Endothelial cell (in vitro differentiated cells): ENCODE results near the gene ATP2A2. TPM values are rescaled to one million over a fixed set of nuclear protein-coding genes. Genes with fewer than 3 reads are reported as not detected.

ENCODE experiments used
- DNase-seq: peaks from one replicate; pipeline ENCODE4 v3.0.0; 2021; ENCODE audit warnings: low spot score
- H3K27ac Mint-ChIP-seq: one replicate; pipeline ENCODE4 v1.8.0; 2021; ENCODE audit warnings: mixed read lengths, inconsistent platforms; ENCODE audit not compliant: unreplicated experiment
- H3K27me3 Mint-ChIP-seq: one replicate; pipeline ENCODE4 v1.8.0; 2021; ENCODE audit warnings: mild to moderate bottlenecking, moderate library complexity, mixed read lengths, inconsistent platforms; ENCODE audit not compliant: unreplicated experiment
- H3K36me3 Mint-ChIP-seq: one replicate; pipeline ENCODE4 v1.8.0; 2021; ENCODE audit warnings: mild to moderate bottlenecking, low read depth, mixed read lengths, inconsistent platforms; ENCODE audit not compliant: unreplicated experiment
- H3K4me1 Mint-ChIP-seq: one replicate; pipeline ENCODE4 v1.8.0; 2021; ENCODE audit warnings: mild to moderate bottlenecking, mixed read lengths, inconsistent platforms; ENCODE audit not compliant: unreplicated experiment
- H3K4me3 Mint-ChIP-seq: one replicate; pipeline ENCODE4 v1.8.0; 2021; ENCODE audit warnings: mild to moderate bottlenecking, mixed read lengths, inconsistent platforms; ENCODE audit not compliant: unreplicated experiment
- H3K9me3 Mint-ChIP-seq: one replicate; pipeline ENCODE4 v1.8.0; 2021; ENCODE audit warnings: mixed read lengths, inconsistent platforms; ENCODE audit not compliant: unreplicated experiment
- long read RNA-seq: library from polyadenylated mRNA; unstranded; transcript quantifications from one replicate; pipeline ENCODE4 v2.0.0, GENCODE V29; 2020; ENCODE audit not compliant: unreplicated experiment
- total RNA-seq: library from RNA; stranded (reverse); fragmentation: NEBNext Ultra II Directional; extraction: Animal tissue kit (Norgen Biotek cat#: 25700); gene quantifications from one replicate; pipeline ENCODE4 v1.2.1, GENCODE V29; 2021; ENCODE audit not compliant: unreplicated experiment
- TF ChIP-seq, protein P1 (sequence below): fragments of 200-600 bp; sonication (generic); IDR thresholded peaks from one replicate; pipeline ENCODE4 v1.5.0; 2021; ENCODE audit warnings: antibody characterized with exemption; ENCODE audit not compliant: unreplicated experiment

ATP2A2 gene
- 178 TPM for total RNA-seq
- long read RNA-seq = 0 reads

DNA sequence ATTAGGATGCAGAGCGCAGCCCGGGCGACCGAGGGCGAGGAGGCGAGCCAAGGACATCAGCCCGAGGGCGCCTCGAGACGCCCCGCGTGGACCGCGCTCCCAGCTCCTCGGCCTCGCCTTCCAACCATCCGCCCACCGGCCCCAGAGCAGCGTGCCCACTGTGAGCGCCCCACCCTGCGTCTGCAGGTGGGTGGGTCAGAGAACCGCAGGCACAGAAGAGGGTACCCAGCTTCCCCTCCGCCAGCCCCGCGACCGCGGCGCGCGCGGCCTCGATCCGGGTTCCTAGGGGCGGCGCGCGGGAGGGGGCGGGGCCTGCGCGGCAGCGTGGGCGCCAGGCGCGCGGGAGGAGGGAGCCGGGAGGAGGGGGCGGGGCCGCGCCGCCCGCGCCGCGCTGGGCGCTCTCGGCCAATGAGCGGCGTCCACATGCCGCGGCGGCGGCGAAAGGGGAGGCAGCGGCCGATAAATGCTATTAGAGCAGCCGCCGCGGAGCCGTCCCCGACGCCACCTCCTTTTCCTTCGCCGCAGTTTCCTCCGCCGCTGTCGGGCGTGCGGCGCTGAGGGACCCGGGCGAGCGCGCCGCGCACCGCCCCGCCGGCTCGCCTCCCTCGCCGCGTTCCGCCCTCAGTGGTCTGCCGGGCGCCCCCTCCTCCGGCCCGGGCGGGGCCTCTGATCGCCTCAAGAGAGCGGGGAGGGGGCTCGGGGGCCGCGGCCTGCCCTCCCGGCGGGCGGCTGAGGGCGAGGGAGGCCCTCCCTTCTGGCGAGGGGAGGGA lies at the start of gene ATP2A2:
ATP2A2 (plus strand) TSS at position 469 of the 770 bp plus-strand sequence. CDS start 543 bp downstream, outside the sequence.
- Mint-ChIP-seq H3K27me3 (peaks cover 3% of the 10 kb centered on the region), H3K27ac (peak within 1 kb of the TSS; percentile 74), H3K4me3 (peak within 1 kb of the TSS; percentile 96), H3K36me3 (peaks cover 3% of the 10 kb centered on the region), H3K4me1 (peaks cover 38% of the 10 kb centered on the region), H3K9me3 (no peaks in the 10 kb centered on the region)
- TF ChIP-seq, protein P1, sequence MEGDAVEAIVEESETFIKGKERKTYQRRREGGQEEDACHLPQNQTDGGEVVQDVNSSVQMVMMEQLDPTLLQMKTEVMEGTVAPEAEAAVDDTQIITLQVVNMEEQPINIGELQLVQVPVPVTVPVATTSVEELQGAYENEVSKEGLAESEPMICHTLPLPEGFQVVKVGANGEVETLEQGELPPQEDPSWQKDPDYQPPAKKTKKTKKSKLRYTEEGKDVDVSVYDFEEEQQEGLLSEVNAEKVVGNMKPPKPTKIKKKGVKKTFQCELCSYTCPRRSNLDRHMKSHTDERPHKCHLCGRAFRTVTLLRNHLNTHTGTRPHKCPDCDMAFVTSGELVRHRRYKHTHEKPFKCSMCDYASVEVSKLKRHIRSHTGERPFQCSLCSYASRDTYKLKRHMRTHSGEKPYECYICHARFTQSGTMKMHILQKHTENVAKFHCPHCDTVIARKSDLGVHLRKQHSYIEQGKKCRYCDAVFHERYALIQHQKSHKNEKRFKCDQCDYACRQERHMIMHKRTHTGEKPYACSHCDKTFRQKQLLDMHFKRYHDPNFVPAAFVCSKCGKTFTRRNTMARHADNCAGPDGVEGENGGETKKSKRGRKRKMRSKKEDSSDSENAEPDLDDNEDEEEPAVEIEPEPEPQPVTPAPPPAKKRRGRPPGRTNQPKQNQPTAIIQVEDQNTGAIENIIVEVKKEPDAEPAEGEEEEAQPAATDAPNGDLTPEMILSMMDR = no peak
- peak; percentile 86 for DNase-seq

DNA sequence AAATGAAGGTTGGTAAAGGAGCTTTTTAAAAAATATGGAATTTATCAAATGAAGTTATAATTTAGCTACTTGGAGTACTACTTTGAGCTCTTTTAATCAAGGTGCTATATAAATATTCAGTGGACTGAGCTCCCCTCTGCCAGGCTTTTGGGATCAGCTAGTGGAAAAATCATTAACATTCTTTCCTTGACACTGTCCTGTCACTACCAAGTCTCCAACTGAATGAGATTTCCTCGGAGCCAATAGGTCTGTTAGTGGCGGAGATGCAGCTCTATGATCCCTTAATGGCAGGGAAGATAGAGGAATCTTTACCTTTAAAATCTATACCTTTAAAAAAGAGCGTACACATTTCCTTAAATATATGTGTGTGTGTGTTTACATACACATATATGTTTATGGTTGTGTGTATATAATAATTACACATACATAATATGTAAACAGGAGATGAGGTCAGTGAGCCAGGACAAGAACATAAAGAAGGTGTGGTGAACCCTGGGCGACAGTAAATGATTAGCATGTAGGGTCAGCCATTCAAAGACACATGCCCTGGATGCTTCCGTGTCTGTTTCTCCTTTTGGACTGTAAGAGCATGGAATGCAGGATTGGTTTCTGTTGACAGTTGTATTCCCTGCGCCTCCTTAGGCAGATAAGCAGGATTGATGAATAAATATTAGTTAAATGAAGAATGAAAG lies 47.7 kb upstream of the ATP2A2 start:
- H3K4me1 Mint-ChIP-seq = no peaks in the 10 kb centered on the region
- TF ChIP-seq, protein P1 = no peak
- H3K36me3 Mint-ChIP-seq = no peaks in the 10 kb centered on the region
- H3K27ac Mint-ChIP-seq = no peak overlapping the region
- peaks cover 2% of the 10 kb centered on the region for H3K27me3 Mint-ChIP-seq
- H3K4me3 Mint-ChIP-seq = no peak overlapping the region
- no peaks in the 10 kb centered on the region for H3K9me3 Mint-ChIP-seq
- DNase-seq = no peak

DNA sequence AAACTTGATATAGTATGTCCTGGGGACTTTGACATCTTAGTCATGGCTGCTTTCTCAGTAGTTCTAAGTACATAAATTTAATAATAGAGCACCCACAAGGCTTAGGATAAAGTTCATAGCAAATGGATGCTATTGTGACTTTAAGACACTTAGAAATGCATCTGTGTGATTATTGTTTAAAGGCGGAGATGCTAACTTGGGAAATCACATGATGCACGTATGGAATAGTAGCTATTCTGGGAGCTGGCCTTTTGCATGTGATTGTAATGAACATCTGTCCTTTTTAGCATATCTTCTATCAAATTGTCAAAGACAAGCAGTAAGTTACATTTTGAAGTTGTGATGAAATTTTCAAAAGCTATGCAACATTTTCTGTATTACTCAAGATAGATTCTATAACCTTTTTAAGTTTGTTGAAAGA lies 46.7 kb upstream of the ATP2A2 start:
- Mint-ChIP-seq H3K27me3 (peaks cover 2% of the 10 kb centered on the region), H3K27ac (no peak overlapping the region), H3K9me3 (no peaks in the 10 kb centered on the region), H3K4me1 (no peaks in the 10 kb centered on the region), H3K4me3 (no peak overlapping the region), H3K36me3 (no peaks in the 10 kb centered on the region)
- TF ChIP-seq, protein P1 = no peak
- no peak for DNase-seq

DNA sequence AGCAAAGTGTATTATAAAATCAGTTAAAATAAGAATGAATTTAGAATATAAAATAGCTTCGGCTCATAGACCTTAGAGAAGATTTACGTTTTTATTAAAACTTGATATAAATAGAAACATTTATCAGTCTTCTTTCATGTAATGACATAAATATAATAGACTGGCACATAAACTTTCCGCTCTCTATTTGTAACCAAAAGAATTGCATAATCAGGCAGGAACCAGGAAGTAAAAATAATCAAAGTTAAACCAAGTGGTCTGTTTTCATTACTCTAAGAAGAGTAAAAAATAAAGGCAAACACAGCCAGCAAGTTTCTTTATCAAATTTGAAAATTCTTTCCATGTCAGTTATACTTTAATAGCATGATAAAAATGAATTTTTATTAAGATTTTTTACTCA lies 46.3 kb upstream of the ATP2A2 start:
- no peaks in the 10 kb centered on the region for H3K9me3 Mint-ChIP-seq

More for the DNA sequence above, 46.3 kb upstream of the ATP2A2 start:
- no peak overlapping the region for H3K4me3 Mint-ChIP-seq
- no peaks in the 10 kb centered on the region for H3K36me3 Mint-ChIP-seq
- TF ChIP-seq, protein P1 = no peak
- DNase-seq = no peak
- H3K27me3 Mint-ChIP-seq = peaks cover 2% of the 10 kb centered on the region
- H3K27ac Mint-ChIP-seq = no peak overlapping the region
- H3K4me1 Mint-ChIP-seq = no peaks in the 10 kb centered on the region
